Activated T-cell treated with anti-CD3 and anti-CD28 coated beads for 48 hours (primary cell): ENCODE results near the gene C1QL1.
"Not testable (repeated sequence)": the region's sequence is repeated elsewhere in the genome, so short reads cannot be mapped to it uniquely, and the experiment has no call there.

ENCODE experiments used
- DNase-seq: peaks from one replicate; pipeline ENCODE4 v3.0.0-alpha.2; 2020; ENCODE audit warnings: low read depth

The C1QL1 gene

DNA sequence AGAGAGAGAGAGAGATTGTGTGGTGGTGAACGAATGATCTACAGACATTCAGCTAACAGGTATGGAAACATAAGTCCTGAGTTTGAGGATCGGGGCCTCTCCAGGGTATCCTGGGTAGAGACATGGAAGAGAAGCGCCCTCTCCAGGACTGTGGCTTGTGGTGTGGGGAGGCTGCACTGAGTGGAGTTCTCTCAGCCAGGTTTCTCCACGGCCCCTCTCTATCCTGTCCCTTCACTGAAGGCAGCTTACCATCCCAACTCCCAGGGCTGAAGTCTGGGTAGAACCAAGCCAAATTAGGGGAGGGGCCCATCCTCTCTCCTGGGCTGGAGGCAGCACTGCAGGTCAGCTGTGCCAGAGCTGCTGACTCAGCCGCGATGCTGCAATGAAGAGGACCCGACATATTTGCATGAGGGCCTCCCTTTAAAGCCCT, 6.2 kb downstream of the C1QL1 start:
- no peak for DNase-seq

DNA sequence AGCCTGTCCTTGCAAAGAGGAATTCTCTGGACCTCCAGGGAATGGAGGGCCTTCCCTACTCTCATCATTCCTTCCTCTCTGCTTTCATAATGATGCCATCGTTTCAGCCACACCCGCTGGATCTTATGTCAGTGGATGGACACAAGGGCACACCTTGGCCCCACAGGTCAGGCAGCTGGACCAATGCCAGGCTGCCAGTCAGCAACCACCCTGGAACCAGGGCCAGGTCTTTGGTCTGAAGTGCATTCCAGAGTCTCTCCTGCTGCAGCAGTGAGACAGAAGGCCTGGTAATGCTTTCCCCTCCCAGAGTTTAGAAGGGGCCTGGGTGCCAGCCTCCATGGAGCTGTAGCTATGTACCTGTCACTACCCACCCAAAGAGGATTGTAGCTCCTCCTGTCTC, 7.4 kb downstream of the C1QL1 start:
- DNase-seq: no peak

DNA sequence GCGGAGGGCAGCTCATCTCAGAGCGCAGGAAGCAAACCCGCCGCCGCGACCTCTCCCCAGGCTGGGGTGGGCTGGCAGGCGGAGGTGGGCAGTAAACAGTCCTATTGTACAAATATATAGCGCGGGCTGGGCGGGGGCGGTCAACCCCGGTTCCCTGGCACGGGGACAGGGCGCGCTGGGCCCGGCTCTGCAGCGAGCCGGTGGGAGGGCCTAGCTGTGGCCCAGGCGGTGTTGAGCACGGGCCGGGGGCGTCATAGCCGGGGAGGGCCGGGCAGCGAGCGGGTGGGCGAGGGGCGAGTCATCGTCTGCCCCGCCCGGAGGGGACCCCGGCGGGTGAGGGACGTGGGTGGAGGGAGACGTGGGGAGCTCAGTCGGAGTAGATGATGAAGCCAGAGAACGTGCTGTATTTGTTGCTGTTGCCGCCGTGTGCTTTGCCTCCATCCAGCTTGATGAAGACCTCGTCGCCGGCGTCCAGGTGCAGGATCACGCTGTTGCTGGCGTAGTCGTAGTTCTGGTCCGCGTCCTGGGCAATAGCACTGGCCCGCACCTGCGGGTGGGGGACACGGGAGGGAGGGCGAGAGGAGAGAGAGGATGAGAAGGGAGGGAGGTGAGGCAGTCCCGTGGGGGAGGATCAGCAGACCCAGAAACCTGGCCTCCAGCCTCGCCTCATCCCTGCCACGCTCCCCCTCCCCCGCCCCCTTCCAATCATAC, 8.1 kb downstream of the C1QL1 start:
- no peak for DNase-seq

DNA sequence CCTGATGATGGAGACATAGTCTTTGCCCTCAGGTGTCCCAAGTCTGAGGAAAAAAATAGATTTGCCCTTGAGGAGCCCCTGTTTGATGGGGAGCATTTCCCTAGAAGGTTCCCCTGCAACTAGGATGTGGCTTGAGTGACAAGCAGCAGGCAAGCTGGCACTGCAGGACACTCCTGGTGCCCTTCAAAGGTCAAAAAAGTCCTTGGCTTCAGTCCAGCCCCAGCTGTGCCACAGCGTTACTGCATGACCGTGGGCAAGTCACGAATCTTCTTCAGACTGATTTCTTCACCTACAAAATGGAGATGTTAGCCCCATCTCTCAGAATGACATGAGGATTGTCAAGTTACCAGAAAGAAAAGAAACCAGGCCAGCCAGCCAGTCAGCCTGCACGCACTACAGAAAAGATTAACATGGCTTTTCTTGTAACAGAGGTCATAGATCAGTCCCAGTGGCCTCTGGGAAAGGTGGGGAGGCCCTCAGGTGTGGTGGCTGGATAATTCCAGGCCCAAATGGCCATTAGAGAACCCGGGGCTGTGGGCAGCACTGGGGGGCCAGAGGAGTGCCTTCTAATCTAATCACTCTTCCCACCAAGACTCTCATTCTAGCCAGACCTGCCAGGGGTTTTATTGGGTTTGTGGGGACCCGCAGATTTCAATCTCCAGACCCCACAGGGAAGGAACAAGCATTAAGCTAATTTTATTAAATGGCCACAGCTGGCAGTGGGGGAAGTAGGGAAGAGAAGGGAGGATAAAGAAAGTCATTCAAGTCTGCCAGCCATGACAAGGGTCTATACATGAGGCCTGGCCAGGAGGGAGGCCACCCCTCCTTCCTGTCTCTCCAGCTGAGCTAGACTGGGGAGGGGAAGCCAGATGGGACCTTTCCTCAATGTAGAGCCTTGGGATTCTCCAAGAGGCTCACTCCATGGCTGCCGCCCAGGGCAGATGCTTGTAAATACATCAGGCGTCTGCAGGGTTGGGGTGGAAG, 10.8 kb downstream of the C1QL1 start:
- no peak for DNase-seq

DNA sequence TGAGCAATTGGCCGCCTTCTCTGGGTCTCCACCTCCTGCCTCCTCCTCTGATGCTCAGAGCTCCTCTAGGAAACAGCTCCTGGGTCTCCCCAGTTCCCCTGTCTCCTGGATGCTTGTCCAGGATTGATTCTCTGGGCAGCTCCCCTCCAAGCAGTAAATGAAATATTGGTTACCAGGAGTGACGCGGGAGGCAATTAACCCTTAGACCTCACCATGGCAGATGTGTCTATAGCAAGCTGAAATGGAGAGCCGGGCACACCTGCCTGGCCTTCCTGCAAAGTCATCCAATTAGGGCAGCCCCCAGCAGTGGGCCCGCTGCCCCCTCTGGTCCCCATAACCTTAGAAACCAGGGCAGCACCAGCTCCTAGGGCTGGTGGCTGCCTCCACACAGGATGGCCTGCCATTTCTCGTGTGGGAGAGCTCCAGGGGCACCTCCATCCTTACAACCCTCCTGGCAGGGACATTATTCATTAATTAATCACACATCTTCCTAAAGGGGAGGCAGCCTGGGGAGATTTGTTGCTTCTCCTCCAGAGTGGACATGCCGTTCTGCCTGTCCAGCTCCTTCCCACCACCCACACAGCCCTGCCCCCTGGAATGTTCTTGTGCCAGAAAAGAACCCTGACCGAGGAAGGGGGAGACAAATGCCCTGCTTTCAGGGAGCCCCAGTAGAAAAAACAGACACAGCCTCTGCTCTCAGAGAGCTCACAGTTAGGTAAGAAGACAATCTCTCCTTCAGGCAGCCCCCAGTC, 12.3 kb downstream of the C1QL1 start:
- DNase-seq: no peak

DNA sequence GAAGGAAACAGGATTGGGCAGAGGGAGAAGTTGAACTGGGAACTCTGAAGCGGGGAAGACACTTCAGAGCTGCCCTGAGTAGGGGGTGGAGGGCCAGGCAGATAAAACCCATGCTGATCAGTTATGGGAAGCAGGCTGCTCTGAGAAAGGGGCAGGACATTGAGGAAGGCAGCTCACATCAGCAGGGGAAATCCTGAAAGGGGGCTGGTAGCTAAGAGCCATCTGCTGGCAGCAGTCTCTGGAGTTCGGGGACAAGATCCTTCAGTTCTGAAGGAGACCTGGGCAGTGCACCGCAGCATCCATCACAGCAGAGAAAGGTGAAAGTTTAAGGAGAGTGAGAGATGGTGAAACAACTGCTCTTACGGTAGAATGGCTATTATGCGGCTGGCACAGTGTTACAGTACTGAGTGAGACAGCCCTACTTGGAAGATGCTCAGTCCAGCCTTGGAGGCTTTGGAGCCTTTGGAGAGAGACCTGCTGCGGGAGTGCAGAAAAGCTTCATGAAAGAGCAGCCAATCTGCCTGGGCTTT, 15.1 kb downstream of the C1QL1 start:
- DNase-seq: no peak

DNA sequence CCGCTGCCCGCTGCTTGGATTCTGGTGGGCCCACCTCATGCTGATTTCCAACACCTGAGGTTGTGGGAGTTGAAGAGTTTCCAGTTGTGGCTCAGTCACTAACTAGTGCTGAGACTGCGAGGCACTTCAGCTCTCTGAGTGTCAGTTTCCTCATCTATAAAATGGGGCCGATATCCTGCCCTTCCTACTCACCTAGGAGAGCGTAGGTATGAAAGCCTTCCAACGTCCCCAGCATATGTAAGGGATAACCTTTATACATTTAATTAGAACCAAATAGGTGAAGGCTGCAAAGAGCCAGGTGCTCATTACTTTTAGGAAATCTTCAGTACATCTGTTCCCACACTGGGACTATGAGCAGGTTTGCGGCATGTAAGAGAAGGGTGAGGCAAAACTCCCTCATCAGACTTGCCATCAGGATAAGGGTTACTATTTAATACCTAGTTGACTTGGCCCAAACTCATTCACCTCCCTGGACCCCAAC, 19.7 kb downstream of the C1QL1 start:
- DNase-seq: no peak

DNA sequence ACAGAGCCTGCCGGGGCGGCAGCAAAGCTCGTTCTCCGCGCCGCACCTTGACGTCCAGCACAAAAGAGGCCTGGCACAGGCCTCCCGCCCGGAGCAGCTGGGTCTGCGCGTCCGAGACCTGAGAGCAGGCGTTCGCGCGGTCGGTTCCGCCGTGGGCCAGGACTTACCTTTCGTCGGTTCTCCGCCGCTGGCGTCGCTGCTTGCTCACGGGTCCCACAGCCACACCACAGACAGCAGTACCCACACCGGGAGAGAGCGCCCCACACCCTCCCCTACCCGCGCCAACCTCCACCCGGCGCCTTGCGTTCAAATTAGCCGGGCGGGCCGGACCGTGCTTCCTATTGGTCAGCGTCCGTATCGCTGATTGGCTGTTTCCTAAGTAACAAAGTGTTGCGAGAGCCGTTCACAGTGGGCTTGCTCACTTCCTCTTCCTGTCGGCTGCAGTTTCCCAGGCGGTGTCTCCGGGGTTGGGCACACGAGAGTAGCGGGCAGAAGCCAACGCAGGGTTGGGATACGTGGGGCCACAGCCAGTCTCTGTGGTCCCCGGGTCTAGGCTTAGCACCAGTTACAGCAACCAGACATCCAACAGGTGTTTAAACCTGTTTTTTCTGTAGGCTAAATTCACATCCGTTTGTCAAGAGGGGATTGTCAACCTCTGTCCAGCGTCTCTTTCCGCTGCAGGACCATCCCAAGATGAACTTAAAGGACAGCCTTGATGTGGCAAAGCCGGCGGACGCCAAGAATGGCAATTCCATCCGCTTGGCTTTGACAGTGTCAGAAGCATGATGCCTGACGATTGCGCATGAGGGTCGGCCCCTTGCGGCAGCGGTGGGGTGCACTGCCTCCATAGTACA, 20.4 kb downstream of the C1QL1 start, which contains the start of gene KIF18B:
Gene KIF18B (minus strand): TSS at position 313 of the 854 bp plus-strand sequence. CDS start 11,429 bp downstream, outside the sequence.
- peak; percentile 89 for DNase-seq

DNA sequence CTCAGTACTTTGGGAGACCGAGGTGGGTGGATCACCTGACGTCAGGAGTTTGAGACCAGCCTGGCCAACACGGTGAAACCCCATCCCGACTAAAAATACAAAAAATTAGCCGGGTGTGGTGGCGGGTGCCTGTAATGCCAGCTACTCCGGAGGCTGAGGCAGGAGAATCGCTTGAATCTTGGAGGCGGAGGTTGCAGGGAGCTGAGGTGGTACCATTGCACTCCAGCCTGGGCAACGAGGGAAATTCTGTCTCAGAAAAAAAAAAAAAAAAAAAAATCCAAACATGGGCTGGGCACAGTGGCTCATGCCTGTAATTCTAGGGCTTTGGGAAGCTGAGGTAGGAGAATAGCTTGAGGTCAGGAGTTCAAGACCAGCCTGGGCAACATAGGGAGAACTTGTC, 22.5 kb downstream of the C1QL1 start:
- DNase-seq: not testable (repeated sequence)

DNA sequence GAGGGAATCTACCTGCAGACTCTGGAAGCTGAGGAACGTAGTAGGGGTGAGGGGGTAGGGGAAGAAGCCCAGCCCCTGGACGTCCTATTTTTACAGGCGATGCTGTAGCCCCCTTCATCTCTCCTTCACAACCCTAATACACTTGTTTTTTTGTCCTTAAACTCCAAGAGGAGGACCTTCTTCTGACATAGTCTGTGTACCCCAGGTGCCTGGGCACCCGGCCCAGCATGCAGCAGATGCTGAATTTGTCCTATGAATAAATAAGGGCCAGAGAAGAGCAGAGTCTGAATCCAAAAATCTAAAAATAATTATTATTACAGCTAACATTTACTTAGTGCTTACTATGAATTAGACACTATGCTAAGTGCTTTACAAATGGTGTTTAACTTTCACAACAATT, 25.6 kb downstream of the C1QL1 start:
- no peak for DNase-seq

DNA sequence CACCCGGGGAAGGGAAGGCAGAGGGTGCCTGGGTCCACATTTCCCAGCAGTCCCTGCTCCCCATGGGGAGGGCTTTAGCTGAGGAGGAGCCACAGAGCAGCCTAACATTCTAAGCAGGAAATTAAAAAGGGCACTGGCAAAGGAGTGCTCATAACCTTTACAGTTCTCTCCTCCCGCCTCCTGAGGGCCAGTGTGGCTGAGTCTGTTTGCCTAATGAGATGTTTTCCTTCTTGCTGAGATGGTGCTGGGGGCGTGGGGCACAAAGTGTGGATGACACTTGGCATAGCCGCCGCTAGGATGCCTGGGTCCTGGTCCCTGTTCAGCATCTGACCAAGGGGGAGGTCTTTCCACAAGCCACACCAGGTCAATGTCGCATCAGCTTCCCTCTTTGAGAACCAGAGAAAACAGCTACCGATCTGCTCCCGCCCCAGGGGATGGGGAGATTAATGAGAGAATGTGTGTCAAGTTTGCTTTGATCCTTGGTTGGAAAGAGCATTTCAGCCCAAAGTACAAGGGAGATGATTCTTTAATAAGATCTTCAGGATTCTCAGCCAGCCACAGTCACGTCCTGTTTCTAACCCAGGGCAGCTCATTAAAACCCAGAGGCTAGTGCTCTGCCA, 26.3 kb downstream of the C1QL1 start:
- DNase-seq: no peak

DNA sequence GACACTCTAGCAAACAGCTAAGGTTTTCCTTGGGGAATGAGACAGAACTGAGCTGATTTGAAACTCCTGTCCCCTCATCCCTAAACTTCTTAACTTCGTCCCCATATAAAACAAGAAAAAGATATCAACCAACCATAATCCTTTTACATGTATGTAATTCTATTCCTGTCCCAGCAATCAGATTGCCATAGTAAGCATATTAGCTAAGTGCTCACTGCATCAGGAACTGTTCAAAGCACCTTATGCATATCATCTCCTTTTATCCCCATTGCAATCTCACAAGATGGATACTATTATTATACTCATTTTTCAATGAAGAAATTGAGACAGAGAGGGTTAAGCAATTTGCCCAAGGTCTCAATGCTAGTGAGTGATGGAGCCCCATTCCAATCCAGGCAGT, 27.3 kb downstream of the C1QL1 start:
- DNase-seq: no peak

DNA sequence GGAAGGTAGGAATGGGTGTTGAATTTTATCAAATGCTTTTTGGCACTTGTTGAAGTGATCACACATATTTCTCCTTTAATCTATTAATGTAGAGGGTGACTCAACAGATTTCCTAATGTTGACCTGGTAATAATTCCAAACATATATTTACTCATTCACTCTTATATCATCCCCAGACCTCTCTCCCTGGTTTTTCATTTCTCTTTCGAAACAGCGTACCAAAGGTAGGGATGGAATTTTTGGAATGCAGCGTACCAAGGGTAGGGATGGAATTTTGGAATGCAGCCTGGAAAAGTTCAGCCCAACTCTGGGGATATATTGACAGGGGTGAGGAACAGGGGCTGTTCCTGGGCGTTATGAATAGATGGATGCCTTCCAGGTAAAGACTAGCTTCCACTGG, 27.8 kb downstream of the C1QL1 start:
- DNase-seq: no peak

DNA sequence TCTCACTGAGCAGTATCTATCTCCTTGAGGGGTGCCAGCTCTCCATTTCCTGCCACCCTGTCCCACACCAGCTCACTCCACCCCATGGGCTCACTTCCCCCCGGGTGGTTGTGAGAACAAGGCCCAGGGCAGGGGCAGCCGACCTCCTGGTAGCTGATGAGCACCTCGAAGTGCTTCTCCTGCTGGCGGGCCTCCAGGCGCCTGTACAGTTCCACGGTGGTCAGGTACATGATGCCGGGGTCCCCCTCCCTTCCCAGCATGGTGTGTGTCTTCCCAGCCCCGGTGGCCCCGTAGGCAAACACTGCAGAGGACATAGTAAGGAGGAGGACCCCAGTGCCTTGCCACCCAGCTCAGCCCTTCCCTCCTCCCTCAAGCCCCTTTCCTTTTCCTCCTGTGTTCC, 33.0 kb downstream of the C1QL1 start:
- DNase-seq: no peak

DNA sequence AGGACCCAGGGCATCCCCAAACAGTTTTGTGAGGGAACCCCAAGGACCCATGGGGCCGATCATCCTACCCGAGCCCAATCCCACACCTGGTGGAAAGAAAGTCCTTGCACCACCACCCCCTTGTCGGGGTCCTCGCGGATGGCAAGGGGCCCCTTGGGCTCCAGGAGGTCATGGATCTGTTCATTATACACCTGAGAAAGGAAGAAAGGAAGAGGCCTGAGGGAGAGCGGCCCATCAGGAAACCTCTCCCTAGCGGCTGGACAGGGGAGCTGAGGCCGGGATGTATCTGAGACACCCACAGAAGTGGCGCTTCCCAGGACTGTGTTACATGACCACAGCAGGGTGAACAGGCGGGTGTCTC, 33.4 kb downstream of the C1QL1 start:
- no peak for DNase-seq

DNA sequence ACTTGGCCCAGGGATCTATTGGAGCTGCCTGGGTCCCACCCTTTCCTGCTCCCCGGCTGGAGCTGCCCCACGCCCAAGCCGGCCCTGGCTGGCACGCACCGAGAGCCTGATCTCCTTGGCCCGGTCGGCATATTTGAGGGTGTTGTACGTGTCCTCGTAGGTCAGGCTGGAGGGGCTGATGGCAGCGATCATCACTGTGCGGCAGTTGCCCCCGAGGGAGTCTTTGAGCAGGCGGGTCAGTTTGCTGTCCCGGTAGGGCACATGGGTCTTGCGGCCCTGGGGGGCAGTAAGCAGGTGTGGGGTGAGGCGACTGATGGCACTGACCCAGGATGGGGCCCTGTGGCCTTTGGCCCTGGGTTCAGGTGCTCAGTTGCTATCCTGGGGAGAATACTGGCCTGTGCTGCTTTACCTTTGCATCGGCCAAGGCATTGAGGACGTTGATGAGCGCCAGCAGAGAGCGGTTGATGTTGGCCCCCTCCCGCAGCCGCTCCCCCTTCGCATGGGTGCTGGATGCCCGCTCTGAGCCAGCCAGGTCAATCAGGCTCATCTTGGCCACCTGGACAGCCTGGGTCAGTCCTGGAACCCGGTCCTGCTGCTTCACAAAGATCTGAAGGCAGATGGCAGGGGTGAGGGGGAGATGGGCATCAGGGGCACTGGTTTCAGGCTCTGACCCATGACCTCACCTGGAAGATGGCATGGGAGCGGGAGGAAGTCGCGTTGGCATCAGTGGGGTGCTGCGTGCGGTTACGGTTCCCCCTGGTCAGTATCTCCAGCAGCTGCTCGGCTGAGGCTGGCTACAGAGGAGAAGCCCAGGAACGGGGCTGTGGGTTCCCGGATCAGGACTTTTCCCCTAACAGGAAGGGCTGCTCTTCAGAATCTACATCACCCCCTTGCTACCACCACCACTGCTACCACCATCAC, 34.0 kb downstream of the C1QL1 start:
- no peak for DNase-seq

DNA sequence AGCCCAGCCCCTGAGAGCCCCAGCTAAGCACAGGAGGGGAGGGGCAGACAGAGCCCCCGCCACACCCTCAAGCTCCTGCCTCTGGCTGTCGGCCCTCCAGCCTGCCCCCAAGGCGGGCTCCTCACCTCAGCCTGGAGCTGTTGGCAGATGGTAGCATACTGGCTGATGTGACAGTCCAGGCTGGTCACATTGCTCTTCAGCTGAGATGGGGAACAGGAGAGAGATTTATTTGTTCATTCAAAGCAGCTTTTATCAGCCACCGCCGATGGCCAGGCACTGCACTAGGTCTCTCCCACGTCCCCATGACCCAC, 35.4 kb downstream of the C1QL1 start:
- no peak for DNase-seq

DNA sequence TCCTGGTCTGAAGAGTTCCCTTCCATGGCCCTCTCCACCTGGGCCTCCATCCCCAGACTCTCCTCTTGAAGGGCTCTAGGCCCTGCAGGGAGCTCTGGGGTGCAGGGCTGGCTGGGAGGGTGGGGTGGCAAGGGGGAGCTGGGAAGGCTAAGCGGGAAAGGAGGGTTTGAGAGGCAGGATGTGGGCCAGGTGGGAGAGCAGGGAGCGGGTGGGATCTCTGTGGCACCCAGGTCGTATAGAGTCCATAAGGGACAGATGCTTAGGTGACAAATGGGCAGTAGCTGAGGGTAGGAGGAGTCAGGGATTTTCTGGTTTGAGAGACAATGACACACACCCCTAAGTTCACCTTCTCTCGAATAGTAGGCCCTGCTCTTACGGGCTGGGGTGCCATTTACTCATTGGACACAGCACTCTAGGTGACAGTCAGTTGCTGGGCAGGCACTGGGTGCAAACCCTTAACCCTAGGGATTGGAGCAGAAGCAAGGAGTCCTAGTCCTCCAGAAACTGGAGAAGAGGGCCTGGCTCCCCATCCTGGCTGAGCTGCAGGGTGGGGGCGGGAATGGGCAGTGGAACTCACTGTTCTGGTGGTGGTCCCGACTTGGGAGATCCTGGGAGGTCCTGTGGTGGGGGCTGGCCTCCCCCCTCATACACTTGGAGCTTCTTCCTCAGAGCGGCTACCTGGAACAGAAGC, 35.9 kb downstream of the C1QL1 start:
- DNase-seq: no peak

DNA sequence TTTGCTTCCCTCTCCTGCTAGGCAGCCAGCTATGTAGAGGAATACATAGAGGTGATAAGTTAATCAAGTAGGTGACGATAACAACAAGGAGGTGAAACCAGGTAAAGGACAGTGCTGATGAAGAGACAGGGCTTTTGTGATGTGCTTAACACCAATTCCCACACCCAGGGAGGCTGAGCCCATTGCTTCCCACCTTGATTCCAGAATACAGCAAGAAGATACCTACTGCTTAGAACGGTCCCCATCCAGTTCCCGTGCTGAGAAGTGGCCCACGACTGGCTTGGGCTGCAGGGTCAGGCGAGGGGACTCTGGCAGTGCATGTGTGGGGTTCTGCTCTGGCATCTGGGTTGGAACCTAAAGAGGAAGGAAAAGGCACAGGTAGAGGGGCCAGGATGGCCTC, 36.7 kb downstream of the C1QL1 start:
- DNase-seq: no peak
